ENCODE results near the gene PPP2R5E.

DNA sequence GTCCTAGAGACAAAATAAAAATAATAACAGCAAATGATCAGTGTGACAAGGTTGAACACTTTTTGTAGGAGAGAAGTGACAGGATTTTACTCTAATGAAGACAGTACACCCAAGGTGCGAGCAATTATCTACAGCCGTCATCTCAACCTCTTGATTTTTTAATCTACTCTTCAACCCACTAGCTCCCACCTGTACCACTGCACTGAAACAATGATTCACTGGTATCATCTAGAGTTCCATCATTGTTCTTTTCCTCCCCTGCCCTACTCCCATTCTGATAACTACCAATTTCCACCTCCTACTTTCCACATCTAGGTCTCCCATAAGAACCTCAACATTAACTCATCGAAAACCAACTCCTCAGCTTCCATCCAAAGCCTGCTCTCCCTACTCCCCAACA is 99.8 kb downstream of the PPP2R5E start:
- TF ChIP-seq POLR2A (IDR thresholded peaks at IDR 0.05) (no peak), EP300 (IDR thresholded peaks at IDR 0.05) (no peak)
- TF ChIP-seq, protein P1, sequence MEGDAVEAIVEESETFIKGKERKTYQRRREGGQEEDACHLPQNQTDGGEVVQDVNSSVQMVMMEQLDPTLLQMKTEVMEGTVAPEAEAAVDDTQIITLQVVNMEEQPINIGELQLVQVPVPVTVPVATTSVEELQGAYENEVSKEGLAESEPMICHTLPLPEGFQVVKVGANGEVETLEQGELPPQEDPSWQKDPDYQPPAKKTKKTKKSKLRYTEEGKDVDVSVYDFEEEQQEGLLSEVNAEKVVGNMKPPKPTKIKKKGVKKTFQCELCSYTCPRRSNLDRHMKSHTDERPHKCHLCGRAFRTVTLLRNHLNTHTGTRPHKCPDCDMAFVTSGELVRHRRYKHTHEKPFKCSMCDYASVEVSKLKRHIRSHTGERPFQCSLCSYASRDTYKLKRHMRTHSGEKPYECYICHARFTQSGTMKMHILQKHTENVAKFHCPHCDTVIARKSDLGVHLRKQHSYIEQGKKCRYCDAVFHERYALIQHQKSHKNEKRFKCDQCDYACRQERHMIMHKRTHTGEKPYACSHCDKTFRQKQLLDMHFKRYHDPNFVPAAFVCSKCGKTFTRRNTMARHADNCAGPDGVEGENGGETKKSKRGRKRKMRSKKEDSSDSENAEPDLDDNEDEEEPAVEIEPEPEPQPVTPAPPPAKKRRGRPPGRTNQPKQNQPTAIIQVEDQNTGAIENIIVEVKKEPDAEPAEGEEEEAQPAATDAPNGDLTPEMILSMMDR (IDR thresholded peaks at IDR 0.05), result no peak

Data from suprapubic skin (tissue), 3 donors.